H1 (cell line): ENCODE measurements around the gene NUCB1. TPM values are rescaled to one million over a fixed set of nuclear protein-coding genes. Genes with fewer than 3 reads are reported as not detected.

Experiments used
- CHD7 ChIP-seq: fragments of 300-600 bp; sonication (generic); IDR thresholded peaks from 2 replicates; pipeline ENCODE4 v1.7.1; 2012; ENCODE audit warnings: low read length, moderate library complexity, mild to moderate bottlenecking, inconsistent platforms; ENCODE audit not compliant: insufficient replicate concordance
- GTF2F1 ChIP-seq: IDR thresholded peaks from 2 replicates; pipeline ENCODE4 v1.6.1; 2012; ENCODE audit warnings: low read depth, low read length, improper control_type of control experiment, borderline replicate concordance
- SAP30 ChIP-seq: fragments of 300-600 bp; sonication (generic); IDR thresholded peaks from 2 replicates; pipeline ENCODE4 v1.7.1; 2012; ENCODE audit warnings: low read length, moderate library complexity, mild to moderate bottlenecking, inconsistent platforms; ENCODE audit not compliant: insufficient read depth, insufficient replicate concordance
- polyA plus RNA-seq, 7 experiments: library from polyadenylated mRNA; depleted of rRNA in 3 of 7; stranded (reverse) in 5 of 7; unstranded in 2 of 7; fragments of >200 nt in 5 of 7; fragments of 200-250 nt in 2 of 7; gene quantifications; 1 replicate in 5 of 7; 2 replicates in 1 of 7; 4 replicates in 1 of 7; pipeline versions ENCODE4 v1.2.1 to v1.2.3, GENCODE V29; 2011 to 2013; ENCODE audit warnings: missing spikeins in 2 of 7, mixed read lengths in 2 of 7
- total RNA-seq: library from RNA; stranded (reverse); fragmentation: NEBNext Ultra II Directional; extraction: Animal tissue kit (Norgen Biotek cat#: 25700); gene quantifications from 2 replicates; pipeline ENCODE4 v1.2.1, GENCODE V29; 2021

Gene NUCB1
- total and polyA plus RNA-seq, 2 of the 8 experiments (the other 6 are each of a cell fraction or from before 2014, with no cell fraction given): 111 to 121 TPM

- TF ChIP-seq CHD7 (no peak), GTF2F1 (no peak), SAP30 (no peak)
Measured at GRCh38 chr19:48946463-48947257, 46.5 kb downstream of the NUCB1 start (continued).
